ENCODE data around the gene PRAC1.

Gene PRAC1

DNA sequence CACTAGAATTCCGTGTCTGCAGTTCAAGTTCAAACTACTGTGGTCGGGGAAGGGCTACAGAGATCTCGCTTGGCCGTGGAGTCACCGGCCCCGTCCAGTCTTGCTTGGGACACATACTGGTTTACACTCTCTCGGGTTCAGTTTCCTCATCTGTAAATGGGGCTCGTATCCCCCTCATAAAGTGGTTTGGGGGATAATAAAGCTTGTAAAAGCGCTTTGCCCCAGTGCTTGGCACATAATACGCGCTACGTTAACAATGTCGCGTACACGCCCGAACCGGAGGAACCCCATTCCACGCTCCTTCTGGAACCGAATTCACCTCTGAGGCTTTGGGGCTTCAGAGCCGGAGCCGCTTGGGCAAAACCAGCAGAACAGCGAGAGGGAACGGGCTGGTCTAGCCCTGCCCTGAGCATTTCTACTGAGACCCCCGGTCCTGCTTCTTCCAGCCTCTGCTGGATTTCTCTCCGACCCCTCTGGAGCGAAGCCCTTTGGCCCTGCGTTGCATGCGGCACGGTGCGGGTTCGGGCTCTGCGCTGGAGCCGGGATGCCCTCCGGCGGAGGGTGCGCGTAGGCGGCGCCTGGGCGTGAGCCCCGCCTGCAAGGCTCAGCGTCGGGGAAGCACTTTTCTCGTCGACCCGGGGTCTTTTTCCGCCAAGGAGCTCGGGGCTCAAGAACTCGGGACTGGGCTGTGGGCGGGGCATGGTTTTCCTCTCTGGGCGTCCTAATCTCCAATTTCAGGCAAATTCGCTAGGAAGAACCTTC, 32.4 kb upstream of the PRAC1 start:
- Histone ChIP-seq H3K4me3 (ENCODE audit: low read depth in 1 of 2, low read length in 2 of 2) (no peak overlapping the region), H3K4me1 (ENCODE audit: control insufficient read depth in 1 of 2, insufficient read depth in 2 of 2, low read length in 2 of 2) (peaks cover 8 to 12% of the 10 kb centered on the region in 2 donors), H3K27me3 (ENCODE audit: control insufficient read depth in 1 of 2, insufficient read depth in 2 of 2, low read length in 2 of 2) (peaks cover 79 to 81% of the 10 kb centered on the region in 2 donors), H3K9me3 (ENCODE audit: control insufficient read depth in 1 of 2, low read length in 2 of 2) (no peaks in the 10 kb centered on the region), H3K36me3 (ENCODE audit: control insufficient read depth in 1 of 2, insufficient read depth in 2 of 2, low read length in 2 of 2) (no peaks in the 10 kb centered on the region), H3K9ac (ENCODE audit: low read depth in 1 of 2, low read length in 2 of 2) (no peak overlapping the region), H3K27ac (ENCODE audit: low read depth, low read length) (no peak overlapping the region)

DNA sequence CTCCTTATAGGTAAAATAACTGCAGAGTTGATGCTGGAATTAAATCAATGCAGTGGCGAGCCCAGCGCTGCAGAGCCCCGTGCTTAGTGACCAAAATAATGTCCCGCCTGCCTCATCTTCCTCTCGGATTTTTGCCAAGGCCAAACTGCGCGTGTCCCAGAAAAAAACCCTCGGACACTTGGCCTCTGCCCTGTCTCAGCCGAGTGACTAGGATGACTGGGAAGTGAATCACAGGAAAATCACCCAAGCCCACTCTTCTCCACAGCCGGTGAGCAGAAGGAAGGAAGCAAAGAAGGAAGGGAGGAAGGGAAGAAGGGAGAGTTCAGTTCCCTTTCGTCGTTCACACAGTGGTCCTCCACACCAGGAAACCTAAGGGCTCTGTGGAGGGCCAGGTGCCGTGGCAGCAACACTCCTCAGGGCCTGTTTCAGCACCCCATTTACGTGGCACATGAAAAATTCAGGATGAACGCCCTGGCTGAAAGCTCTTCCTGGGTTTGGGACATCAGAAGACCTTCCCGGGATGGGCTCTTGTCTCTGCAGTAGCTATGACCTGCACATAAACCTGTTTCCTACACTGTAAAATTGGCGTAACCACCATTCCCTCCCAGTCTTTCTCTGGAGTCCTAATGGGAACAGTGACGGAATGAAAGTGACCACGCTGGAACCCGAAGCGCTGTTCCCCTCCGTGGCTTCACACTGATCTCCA, 31.6 kb upstream of the PRAC1 start:
- Histone ChIP-seq H3K27me3 (ENCODE audit: control insufficient read depth in 1 of 2, insufficient read depth in 2 of 2, low read length in 2 of 2) (peaks cover 86 to 89% of the 10 kb centered on the region in 2 donors), H3K9ac (ENCODE audit: low read depth in 1 of 2, low read length in 2 of 2) (no peak overlapping the region), H3K36me3 (ENCODE audit: control insufficient read depth in 1 of 2, insufficient read depth in 2 of 2, low read length in 2 of 2) (no peaks in the 10 kb centered on the region), H3K4me3 (ENCODE audit: low read depth in 1 of 2, low read length in 2 of 2) (no peak overlapping the region), H3K27ac (ENCODE audit: low read depth, low read length) (no peak overlapping the region), H3K4me1 (ENCODE audit: control insufficient read depth in 1 of 2, insufficient read depth in 2 of 2, low read length in 2 of 2) (peaks cover 8 to 12% of the 10 kb centered on the region in 2 donors), H3K9me3 (ENCODE audit: control insufficient read depth in 1 of 2, low read length in 2 of 2) (no peaks in the 10 kb centered on the region)

DNA sequence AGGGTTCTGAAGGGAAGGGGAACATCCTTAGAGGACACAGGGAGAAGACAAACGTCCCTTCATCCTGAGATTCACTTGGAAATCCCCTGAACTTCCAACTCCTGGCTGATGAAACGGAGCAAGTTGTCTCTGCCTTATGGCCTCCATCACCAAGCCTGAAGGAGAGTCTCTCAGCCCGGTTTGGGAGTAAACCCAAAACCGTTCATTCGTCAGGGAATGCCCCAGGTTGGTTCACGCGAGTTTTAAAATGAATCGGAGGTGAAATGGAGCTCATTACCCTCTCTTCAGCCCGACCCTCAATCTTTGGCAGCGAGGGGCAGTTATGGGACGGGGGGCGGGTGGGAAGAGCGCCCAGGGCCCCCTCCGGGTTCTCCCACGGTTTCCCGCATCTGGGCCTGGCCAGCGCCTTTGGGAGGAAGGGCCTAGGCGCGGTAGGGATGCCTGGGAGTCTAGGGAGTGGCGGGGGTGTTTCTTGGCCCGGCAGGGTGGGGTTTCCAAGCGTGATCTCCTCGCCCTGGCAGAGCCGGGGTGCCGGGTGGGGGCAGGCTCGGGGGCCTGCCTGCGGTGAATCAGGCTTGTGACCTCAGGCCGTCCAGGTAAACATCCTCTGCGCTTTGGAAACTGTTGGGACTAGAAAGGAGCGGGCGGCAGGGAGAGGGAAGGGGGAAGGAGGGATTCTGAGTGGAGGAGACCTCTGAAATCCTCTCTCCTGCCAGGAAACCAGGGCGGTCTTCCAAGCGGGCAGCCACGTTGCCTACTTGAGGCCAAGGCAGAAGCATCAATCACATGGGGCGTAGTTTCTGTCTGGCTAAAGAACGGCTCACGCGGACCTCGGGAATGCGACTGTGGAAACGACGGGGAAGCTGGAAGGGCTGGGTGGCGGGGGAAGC, 30.3 kb upstream of the PRAC1 start:
- peaks cover 8 to 12% of the 10 kb centered on the region in 2 donors for H3K4me1 ChIP-seq (ENCODE audit: control insufficient read depth in 1 of 2, insufficient read depth in 2 of 2, low read length in 2 of 2)
- no peak overlapping the region for H3K9ac ChIP-seq (ENCODE audit: low read depth in 1 of 2, low read length in 2 of 2)
- no peaks in the 10 kb centered on the region for H3K36me3 ChIP-seq (ENCODE audit: control insufficient read depth in 1 of 2, insufficient read depth in 2 of 2, low read length in 2 of 2)
- H3K27me3 ChIP-seq (ENCODE audit: control insufficient read depth in 1 of 2, insufficient read depth in 2 of 2, low read length in 2 of 2): peaks cover 93 to 95% of the 10 kb centered on the region in 2 donors
- no peak overlapping the region for H3K27ac ChIP-seq (ENCODE audit: low read depth, low read length)
- H3K9me3 ChIP-seq (ENCODE audit: control insufficient read depth in 1 of 2, low read length in 2 of 2): no peaks in the 10 kb centered on the region
- no peak overlapping the region for H3K4me3 ChIP-seq (ENCODE audit: low read depth in 1 of 2, low read length in 2 of 2)

DNA sequence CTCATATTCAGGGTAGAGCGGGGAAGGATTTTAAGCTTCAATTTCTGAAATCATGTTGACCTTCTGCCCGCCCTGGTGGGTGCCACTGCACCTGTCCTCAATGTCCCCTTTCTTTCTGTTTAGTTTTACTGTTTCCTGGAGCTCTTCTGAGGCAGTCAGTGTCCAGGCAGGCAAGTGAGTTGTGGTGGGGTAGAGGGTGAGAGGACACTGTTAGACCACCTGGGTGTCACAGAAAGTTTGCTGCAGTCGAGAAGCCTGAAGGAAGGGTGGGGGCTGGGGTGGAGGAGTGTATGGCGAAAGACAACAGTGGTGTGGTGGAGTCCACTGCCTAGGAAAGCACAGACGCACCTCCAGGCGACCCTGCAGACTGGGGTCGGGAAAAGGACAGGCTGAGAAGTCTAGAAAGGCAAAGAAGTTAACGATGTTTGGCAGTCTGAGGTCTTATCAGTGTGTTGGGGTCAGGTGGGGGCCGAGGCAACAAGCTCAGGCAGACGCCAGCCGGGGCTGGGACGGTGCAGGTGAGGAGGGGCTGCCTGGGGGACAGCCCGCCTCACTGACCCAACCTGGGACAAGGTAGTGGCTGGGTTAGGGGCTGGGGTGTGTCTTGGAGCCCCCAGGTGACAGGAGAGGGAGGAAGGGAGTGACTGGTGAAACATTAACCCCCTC, 29.5 kb upstream of the PRAC1 start:
- H3K27me3 ChIP-seq (ENCODE audit: control insufficient read depth in 1 of 2, insufficient read depth in 2 of 2, low read length in 2 of 2): peaks cover 95 to 97% of the 10 kb centered on the region in 2 donors
- no peak overlapping the region for H3K27ac ChIP-seq (ENCODE audit: low read depth, low read length)
- H3K36me3 ChIP-seq (ENCODE audit: control insufficient read depth in 1 of 2, insufficient read depth in 2 of 2, low read length in 2 of 2): no peaks in the 10 kb centered on the region
- no peaks in the 10 kb centered on the region for H3K9me3 ChIP-seq (ENCODE audit: control insufficient read depth in 1 of 2, low read length in 2 of 2)
- H3K4me1 ChIP-seq (ENCODE audit: control insufficient read depth in 1 of 2, insufficient read depth in 2 of 2, low read length in 2 of 2): peaks cover 0 to 8% of the 10 kb centered on the region in 2 donors
- no peak overlapping the region for H3K4me3 ChIP-seq (ENCODE audit: low read depth in 1 of 2, low read length in 2 of 2)
- no peak overlapping the region for H3K9ac ChIP-seq (ENCODE audit: low read depth in 1 of 2, low read length in 2 of 2)

DNA sequence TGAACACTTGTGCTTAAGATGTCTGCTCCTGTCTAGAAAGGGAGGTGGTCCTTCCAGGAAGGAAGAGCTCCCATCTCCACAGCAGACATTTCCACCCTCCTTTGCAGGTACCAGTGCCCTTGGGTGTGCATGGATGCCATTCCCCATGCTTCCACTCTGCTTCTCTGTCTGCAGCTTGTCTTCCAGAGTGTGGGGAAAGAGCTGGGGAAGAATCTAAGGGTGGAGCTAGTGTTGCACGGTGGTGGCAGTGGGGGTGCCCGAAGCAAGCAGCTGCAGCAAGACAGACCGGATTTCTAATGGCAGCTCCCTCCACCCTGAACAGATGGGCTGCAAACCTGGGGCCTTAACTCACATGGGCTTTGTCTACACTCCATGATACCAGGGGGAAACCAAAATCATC, 28.9 kb upstream of the PRAC1 start:
- Histone ChIP-seq H3K27me3 (ENCODE audit: control insufficient read depth in 1 of 2, insufficient read depth in 2 of 2, low read length in 2 of 2) (peaks cover 98% of the 10 kb centered on the region in 2 donors), H3K9me3 (ENCODE audit: control insufficient read depth in 1 of 2, low read length in 2 of 2) (no peaks in the 10 kb centered on the region), H3K4me3 (ENCODE audit: low read depth in 1 of 2, low read length in 2 of 2) (no peak overlapping the region), H3K27ac (ENCODE audit: low read depth, low read length) (no peak overlapping the region), H3K36me3 (ENCODE audit: control insufficient read depth in 1 of 2, insufficient read depth in 2 of 2, low read length in 2 of 2) (no peaks in the 10 kb centered on the region), H3K4me1 (ENCODE audit: control insufficient read depth in 1 of 2, insufficient read depth in 2 of 2, low read length in 2 of 2) (peaks cover 0 to 14% of the 10 kb centered on the region in 2 donors), H3K9ac (ENCODE audit: low read depth in 1 of 2, low read length in 2 of 2) (no peak overlapping the region)

DNA sequence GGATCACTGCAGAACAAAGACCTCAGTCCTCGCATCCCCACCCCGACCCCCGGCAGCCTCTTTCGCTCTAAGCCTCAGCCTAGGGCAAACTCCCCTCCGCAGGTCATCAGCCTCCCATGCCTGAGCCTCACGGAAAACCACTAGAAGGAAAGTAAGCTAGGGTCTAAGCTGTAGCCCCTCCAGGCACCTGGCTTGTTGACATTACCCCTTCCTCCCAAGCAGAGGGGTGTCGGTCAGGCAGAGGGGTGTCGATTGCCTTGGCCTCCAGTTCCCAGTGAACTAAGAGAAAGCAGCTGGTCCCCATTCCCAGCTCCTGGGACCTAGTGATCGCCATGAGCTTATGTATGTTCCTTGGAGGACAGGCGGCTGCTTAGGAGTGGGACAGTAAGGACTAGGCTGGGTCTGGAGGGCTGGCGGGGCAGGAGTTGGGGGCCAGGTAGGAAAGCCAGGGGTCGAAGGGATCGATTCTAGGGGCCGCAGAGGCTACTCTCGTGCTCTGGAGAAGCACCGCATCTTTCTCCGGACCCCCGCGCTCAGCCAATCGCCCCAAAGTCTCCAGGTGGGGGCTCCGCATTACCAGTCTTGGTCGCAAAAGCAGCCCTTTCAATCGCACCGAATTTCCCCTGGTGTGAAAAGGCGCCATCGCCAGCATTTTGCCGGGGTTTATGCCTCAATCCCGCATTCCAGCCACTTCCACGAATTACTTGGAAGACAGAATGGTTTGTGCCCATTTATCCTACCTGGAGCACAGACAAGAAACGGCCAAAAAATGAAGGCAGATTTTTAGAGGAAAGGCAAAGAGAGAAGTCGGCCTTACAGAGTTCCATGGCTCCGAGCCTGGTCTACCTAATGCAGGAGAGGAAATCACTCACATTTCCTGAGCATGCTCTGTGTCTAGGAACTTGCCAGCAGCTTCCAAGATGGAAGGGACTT, 27.6 kb upstream of the PRAC1 start:
- peaks cover 98 to 99% of the 10 kb centered on the region in 2 donors for H3K27me3 ChIP-seq (ENCODE audit: control insufficient read depth in 1 of 2, insufficient read depth in 2 of 2, low read length in 2 of 2)
- H3K4me1 ChIP-seq (ENCODE audit: control insufficient read depth in 1 of 2, insufficient read depth in 2 of 2, low read length in 2 of 2): peaks cover 0 to 11% of the 10 kb centered on the region in 2 donors
- H3K9ac ChIP-seq (ENCODE audit: low read depth in 1 of 2, low read length in 2 of 2): no peak overlapping the region
- H3K4me3 ChIP-seq (ENCODE audit: low read depth in 1 of 2, low read length in 2 of 2): no peak overlapping the region
- no peaks in the 10 kb centered on the region for H3K9me3 ChIP-seq (ENCODE audit: control insufficient read depth in 1 of 2, low read length in 2 of 2)
- H3K36me3 ChIP-seq (ENCODE audit: control insufficient read depth in 1 of 2, insufficient read depth in 2 of 2, low read length in 2 of 2): no peaks in the 10 kb centered on the region
- H3K27ac ChIP-seq (ENCODE audit: low read depth, low read length): no peak overlapping the region

DNA sequence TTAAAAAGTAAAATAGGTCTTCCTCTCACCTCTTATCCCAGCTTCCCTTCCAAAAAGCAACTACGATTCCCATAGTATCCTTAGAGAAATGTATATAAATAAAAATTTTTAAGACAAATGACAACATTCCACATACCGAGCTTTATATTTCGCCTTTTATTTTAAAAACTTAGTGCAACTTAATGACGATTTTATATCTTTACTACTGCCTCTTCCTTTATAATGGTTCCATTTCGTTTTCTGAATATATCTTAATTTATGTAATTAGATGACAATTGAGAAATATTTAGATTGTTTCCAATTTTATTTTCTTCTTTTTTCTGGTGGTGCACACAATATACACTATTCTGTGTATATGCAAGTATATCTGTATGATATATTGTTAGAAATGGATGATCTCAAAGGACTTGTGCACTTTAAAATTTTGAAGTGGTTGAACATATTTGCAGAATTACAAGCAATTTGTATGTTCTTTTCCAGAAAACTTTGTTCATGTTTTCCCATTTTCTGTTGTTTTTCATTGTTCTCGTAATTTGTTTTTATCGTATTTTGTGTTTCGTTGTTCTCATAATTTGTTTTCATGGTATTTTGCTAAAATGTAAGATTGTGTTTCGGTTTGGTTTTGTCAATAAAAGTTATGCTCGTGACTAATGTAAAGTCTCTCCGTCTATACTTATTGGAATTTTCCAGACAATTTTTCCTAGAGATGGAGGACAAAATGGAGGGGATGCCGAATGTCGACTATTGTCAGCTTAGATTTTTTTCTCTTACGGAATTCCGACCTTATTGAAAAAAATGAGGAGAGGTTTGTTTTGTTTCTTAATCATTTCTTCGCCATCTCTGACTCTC, 26.6 kb upstream of the PRAC1 start:
- Histone ChIP-seq H3K9me3 (ENCODE audit: control insufficient read depth in 1 of 2, low read length in 2 of 2) (no peaks in the 10 kb centered on the region), H3K4me1 (ENCODE audit: control insufficient read depth in 1 of 2, insufficient read depth in 2 of 2, low read length in 2 of 2) (peaks cover 0 to 8% of the 10 kb centered on the region in 2 donors), H3K27ac (ENCODE audit: low read depth, low read length) (no peak overlapping the region), H3K4me3 (ENCODE audit: low read depth in 1 of 2, low read length in 2 of 2) (no peak overlapping the region), H3K27me3 (ENCODE audit: control insufficient read depth in 1 of 2, insufficient read depth in 2 of 2, low read length in 2 of 2) (peaks cover 96 to 99% of the 10 kb centered on the region in 2 donors), H3K36me3 (ENCODE audit: control insufficient read depth in 1 of 2, insufficient read depth in 2 of 2, low read length in 2 of 2) (no peaks in the 10 kb centered on the region), H3K9ac (ENCODE audit: low read depth in 1 of 2, low read length in 2 of 2) (no peak overlapping the region)

DNA sequence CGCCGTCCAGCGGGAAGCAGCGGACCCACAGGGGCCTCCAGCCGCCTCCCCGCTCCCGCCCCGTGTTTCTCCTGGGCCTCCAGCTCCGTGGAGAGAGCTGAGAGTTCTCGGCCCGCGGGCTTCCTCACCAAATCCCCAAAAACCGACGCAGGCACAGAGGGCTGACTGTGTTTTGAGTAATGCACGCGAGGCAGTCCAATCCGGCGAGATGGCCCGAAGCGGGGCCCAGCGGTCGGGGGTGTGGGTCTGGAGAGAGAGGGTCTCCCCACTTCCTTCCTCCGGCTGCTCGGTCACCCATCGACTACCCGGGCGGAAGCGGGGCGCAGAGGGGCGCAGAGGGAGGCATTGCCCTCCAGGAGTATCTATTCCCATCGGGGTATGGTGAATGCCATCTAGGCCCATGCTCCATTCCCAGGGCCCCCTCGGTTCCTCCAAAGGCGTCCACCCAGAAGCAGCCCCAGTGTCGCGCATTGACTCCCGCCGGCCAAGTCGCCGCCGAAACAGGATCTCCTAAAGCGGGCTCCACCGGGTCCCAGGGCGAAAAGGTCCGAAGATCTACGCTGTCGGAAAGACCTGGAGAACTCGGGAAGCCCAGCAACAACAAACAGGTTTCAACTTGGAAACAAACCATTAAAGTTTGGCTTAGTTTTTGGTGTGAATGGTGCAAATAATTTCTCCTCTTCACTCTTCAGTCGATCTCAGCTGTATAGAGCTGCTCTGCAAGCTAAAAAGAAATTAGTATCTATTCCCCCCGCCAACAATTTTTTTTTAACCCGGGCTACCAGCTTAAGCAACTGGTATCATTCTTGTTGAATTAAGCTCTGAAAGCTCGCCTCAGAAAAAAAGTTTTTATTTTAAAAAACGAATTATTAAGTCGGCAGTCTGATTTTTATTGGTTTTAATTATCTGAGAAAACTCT, 25.4 kb upstream of the PRAC1 start:
- Histone ChIP-seq H3K4me3 (ENCODE audit: low read depth in 1 of 2, low read length in 2 of 2) (no peak overlapping the region), H3K27ac (ENCODE audit: low read depth, low read length) (no peak overlapping the region), H3K9ac (ENCODE audit: low read depth in 1 of 2, low read length in 2 of 2) (no peak overlapping the region), H3K9me3 (ENCODE audit: control insufficient read depth in 1 of 2, low read length in 2 of 2) (no peaks in the 10 kb centered on the region), H3K36me3 (ENCODE audit: control insufficient read depth in 1 of 2, insufficient read depth in 2 of 2, low read length in 2 of 2) (no peaks in the 10 kb centered on the region), H3K27me3 (ENCODE audit: control insufficient read depth in 1 of 2, insufficient read depth in 2 of 2, low read length in 2 of 2) (peaks cover 96 to 99% of the 10 kb centered on the region in 2 donors), H3K4me1 (ENCODE audit: control insufficient read depth in 1 of 2, insufficient read depth in 2 of 2, low read length in 2 of 2) (peaks cover 0 to 8% of the 10 kb centered on the region in 2 donors)

All from duodenal mucosa (tissue), 2 donors.